Measurements from ENCODE around the gene KMT2D. TPM values are rescaled to one million over a fixed set of nuclear protein-coding genes. Genes with fewer than 3 reads are reported as not detected.

The KMT2D gene
- total RNA-seq, 2 experiments from 2014 or later: 41.8 to 129 TPM

GRCh38 chr12:49048953-49049352 is 11.6 kb downstream of the KMT2D start:
- TF ChIP-seq CTCF (conservative IDR thresholded peaks at IDR 0.05; ENCODE audit: low read length) (no peak), EZH2phosphoT487 (IDR thresholded peaks at IDR 0.05; ENCODE audit: borderline replicate concordance, low read depth, low read length) (no peak)
- H4K20me1 ChIP-seq (ENCODE audit: insufficient read depth, low read length): no peaks in the 10 kb centered on the region
- DNase-seq (ENCODE audit: low spot score): no peak
- H3K79me2 ChIP-seq (ENCODE audit: insufficient read depth, low read depth, low read length): no peaks in the 10 kb centered on the region
- H3K4me1 ChIP-seq (ENCODE audit: insufficient read depth, low read length, poor library complexity, severe bottlenecking): no peaks in the 10 kb centered on the region
- intact Hi-C loops (cut with micrococcal nuclease; ENCODE audit: unreplicated experiment): no loop called here
- H2AFZ ChIP-seq (ENCODE audit: low read length): no peak overlapping the region
- H3K9me3 ChIP-seq (ENCODE audit: low read length): no peaks in the 10 kb centered on the region
- CTCF ChIA-PET (ENCODE audit: unreplicated experiment): no interaction called here
- H3K4me3 ChIP-seq (ENCODE audit: low read depth, low read length, poor library complexity, severe bottlenecking): no peak overlapping the region
- H3K9me2 ChIP-seq (ENCODE audit: insufficient read depth, low read length): no peaks in the 10 kb centered on the region
- peaks cover 100% of the 10 kb centered on the region for H3K36me3 ChIP-seq (ENCODE audit: insufficient read depth, low read length)
- BruUV-seq (replicated peaks): no TSS peak
- H3K4me2 ChIP-seq (ENCODE audit: low read length): no peak overlapping the region
- POLR2A ChIA-PET: interaction anchor here (0.6 kb wide), 1 partner anchor 29 kb away, joined by 3 read pairs; no protein-coding TSS in a partner anchor
- H3K27ac ChIP-seq (ENCODE audit: low read depth, low read length, poor library complexity, severe bottlenecking): no peak overlapping the region

GRCh38 chr12:49046129-49046895 is 14.3 kb downstream of the KMT2D start:
- Histone ChIP-seq H3K4me1 (ENCODE audit: insufficient read depth, low read length, poor library complexity, severe bottlenecking) (no peaks in the 10 kb centered on the region), H3K27ac (ENCODE audit: low read depth, low read length, poor library complexity, severe bottlenecking) (no peak overlapping the region), H3K9me2 (ENCODE audit: insufficient read depth, low read length) (no peaks in the 10 kb centered on the region), H3K4me2 (ENCODE audit: low read length) (no peak overlapping the region), H3K4me3 (ENCODE audit: low read depth, low read length, poor library complexity, severe bottlenecking) (no peak overlapping the region), H3K79me2 (ENCODE audit: insufficient read depth, low read depth, low read length) (no peaks in the 10 kb centered on the region), H3K9me3 (ENCODE audit: low read length) (no peaks in the 10 kb centered on the region), H4K20me1 (ENCODE audit: insufficient read depth, low read length) (no peaks in the 10 kb centered on the region), H3K36me3 (ENCODE audit: insufficient read depth, low read length) (peaks cover 100% of the 10 kb centered on the region), H2AFZ (ENCODE audit: low read length) (no peak overlapping the region)
- CTCF ChIA-PET (ENCODE audit: unreplicated experiment): no interaction called here
- no peak for TF ChIP-seq CTCF (conservative IDR thresholded peaks at IDR 0.05; ENCODE audit: low read length)
- TF ChIP-seq EZH2phosphoT487 (IDR thresholded peaks at IDR 0.05; ENCODE audit: borderline replicate concordance, low read depth, low read length): no peak
- no TSS peak for BruUV-seq (replicated peaks)
- intact Hi-C loops (cut with micrococcal nuclease; ENCODE audit: unreplicated experiment): no loop called here
- no peak for DNase-seq (ENCODE audit: low spot score)
- POLR2A ChIA-PET: no interaction called here

GRCh38 chr12:49044660-49045059 is 15.9 kb downstream of the KMT2D start:
- ChIA-PET POLR2A (no interaction called here), CTCF (ENCODE audit: unreplicated experiment) (no interaction called here)
- Histone ChIP-seq H3K79me2 (ENCODE audit: insufficient read depth, low read depth, low read length) (no peaks in the 10 kb centered on the region), H3K4me2 (ENCODE audit: low read length) (no peak overlapping the region), H4K20me1 (ENCODE audit: insufficient read depth, low read length) (no peaks in the 10 kb centered on the region), H3K36me3 (ENCODE audit: insufficient read depth, low read length) (peaks cover 99% of the 10 kb centered on the region), H3K9me2 (ENCODE audit: insufficient read depth, low read length) (no peaks in the 10 kb centered on the region), H2AFZ (ENCODE audit: low read length) (no peak overlapping the region), H3K27ac (ENCODE audit: low read depth, low read length, poor library complexity, severe bottlenecking) (no peak overlapping the region), H3K4me3 (ENCODE audit: low read depth, low read length, poor library complexity, severe bottlenecking) (no peak overlapping the region), H3K4me1 (ENCODE audit: insufficient read depth, low read length, poor library complexity, severe bottlenecking) (no peaks in the 10 kb centered on the region), H3K9me3 (ENCODE audit: low read length) (no peaks in the 10 kb centered on the region)
- DNase-seq (ENCODE audit: low spot score): no peak
- no peak for TF ChIP-seq EZH2phosphoT487 (IDR thresholded peaks at IDR 0.05; ENCODE audit: borderline replicate concordance, low read depth, low read length)
- TF ChIP-seq CTCF (conservative IDR thresholded peaks at IDR 0.05; ENCODE audit: low read length): no peak
- intact Hi-C loops (cut with micrococcal nuclease; ENCODE audit: unreplicated experiment): no loop called here
- BruUV-seq (replicated peaks): no TSS peak
